Activated T-helper 2 cell treated with anti-CD3 and anti-CD28 coated beads, Interferon-gamma antibody, Interleukin-2, Interleukin-4, amounts not matched to agents 10 μg/mL and 5 μg/mL and 100 μg/mL, durations not matched to agents 14 hours and 24 hours and 36 hours (primary cell): ENCODE results near the gene KDM4F. TPM values are rescaled to one million over a fixed set of nuclear protein-coding genes. Genes with fewer than 3 reads are reported as not detected.

Experiments
- DNase-seq: peaks from one replicate; pipeline ENCODE4 v3.0.0; 2021; ENCODE audit warnings: low spot score
- H3K27ac Mint-ChIP-seq: one replicate; pipeline ENCODE4 v1.8.0; 2021; ENCODE audit warnings: mixed read lengths
- H3K27me3 Mint-ChIP-seq: one replicate; pipeline ENCODE4 v1.8.0; 2021; ENCODE audit warnings: low read depth, mixed read lengths
- H3K36me3 Mint-ChIP-seq: one replicate; pipeline ENCODE4 v1.8.0; 2021; ENCODE audit warnings: low read depth, mixed read lengths
- H3K4me1 Mint-ChIP-seq: one replicate; pipeline ENCODE4 v1.8.0; 2021; ENCODE audit warnings: low read depth, mixed read lengths
- H3K4me3 Mint-ChIP-seq: one replicate; pipeline ENCODE4 v1.8.0; 2021; ENCODE audit warnings: low read depth, mild to moderate bottlenecking, moderate library complexity, mixed read lengths
- H3K9me3 Mint-ChIP-seq: one replicate; pipeline ENCODE4 v1.8.0; 2021; ENCODE audit warnings: mixed read lengths
- intact Hi-C: fragments of 100-400 bp; cut with micrococcal nuclease; formaldehyde crosslinking; loops from one replicate; pipeline ENCODE4 v1.15.1; 2023
- total RNA-seq: library from RNA; stranded (reverse); gene quantifications from 2 replicates; pipeline ENCODE4 v1.2.3, GENCODE V29; 2022

Gene KDM4F
- total RNA-seq, 1 donor from 2014 or later, result not detected

DNA sequence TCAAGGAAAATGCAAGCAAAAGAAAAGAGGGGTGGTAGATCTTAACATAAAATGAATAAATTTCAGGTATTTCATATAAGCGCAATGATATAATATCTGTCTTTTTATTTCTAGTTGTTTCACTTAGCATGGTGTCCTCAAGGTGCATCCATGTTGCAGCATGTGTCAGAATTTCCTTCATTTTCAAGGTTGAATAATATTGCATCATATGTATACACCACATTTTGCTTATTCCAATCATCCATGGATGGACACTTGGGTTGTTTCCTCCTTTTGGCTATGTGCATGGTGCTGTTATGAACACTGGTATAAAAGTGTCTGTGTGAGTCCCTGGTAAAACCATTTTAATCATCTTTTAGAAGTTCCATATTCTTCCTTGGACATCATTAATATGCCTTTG is 7.0 kb upstream of the KDM4F start:
- Mint-ChIP-seq H3K36me3 (no peaks in the 10 kb centered on the region), H3K9me3 (no peaks in the 10 kb centered on the region), H3K4me3 (no peak overlapping the region), H3K4me1 (peaks cover 3% of the 10 kb centered on the region), H3K27ac (no peak overlapping the region), H3K27me3 (peaks cover 22% of the 10 kb centered on the region)
- intact Hi-C loops, result no loop called here
- no peak for DNase-seq

DNA sequence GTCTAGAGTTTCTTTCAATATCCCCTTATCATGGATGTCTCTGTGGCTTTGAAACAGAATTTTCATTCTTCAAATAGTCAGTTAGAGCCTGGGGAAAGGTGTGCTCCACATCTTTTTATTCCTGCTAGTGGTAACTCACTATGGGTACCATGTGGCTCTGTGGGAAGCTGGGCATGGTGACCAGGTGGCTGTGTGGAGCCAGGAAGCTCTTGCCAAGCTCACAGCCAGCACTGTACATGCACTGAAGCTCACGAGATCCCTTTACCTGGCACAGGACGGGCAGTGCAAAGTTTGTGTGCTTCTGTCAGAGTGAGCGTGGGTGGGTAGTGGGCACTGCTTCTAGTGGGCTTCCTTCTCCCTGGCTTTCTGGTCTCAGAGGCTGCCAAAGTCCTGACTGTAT is 6.3 kb upstream of the KDM4F start:
- Mint-ChIP-seq H3K9me3 (no peaks in the 10 kb centered on the region), H3K36me3 (no peaks in the 10 kb centered on the region), H3K27ac (no peak overlapping the region), H3K27me3 (peaks cover 21% of the 10 kb centered on the region), H3K4me3 (no peak overlapping the region), H3K4me1 (peaks cover 3% of the 10 kb centered on the region)
- intact Hi-C loops, result no loop called here
- no peak for DNase-seq

DNA sequence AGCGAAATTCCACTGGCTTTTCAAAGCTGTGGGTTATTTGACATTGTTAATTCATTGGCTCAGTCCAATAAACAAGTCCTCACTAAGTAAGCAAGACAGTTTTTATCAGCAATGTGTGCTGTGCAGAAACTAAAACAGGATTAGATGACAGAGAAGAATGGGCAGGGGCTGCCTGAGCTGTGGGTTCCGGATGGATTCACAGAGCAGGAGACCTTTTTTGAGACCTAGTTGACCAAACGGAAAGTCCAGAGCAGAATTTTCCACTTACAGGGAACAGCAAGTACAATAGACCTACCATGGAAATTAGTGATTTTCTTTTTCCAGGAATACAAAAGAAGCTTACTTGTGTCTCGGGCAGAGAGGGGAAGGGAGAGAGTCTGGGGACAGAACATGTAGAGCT is 5.2 kb upstream of the KDM4F start:
- intact Hi-C loops, result no loop called here
- Mint-ChIP-seq H3K9me3 (no peaks in the 10 kb centered on the region), H3K4me3 (no peak overlapping the region), H3K27ac (no peak overlapping the region), H3K27me3 (peaks cover 16% of the 10 kb centered on the region), H3K4me1 (peaks cover 3% of the 10 kb centered on the region), H3K36me3 (no peaks in the 10 kb centered on the region)
- no peak for DNase-seq

DNA sequence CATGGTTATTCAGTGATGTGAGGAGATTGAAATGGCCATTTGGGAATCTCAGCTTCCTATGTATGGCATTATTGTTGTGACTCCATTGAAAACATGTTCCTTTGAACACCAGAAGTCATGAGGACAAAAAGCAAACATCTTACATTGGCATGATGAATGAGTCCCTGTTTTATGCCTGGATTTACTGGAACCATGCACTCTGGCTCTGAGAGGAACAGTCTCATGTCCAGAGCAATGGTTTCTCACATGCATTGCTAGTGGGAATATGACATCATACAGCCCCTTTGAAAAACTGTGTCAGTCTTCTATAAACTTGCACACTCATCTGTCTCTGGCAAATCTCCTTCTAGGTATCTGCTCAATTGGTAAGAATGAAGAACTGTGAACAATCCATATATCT is 3.4 kb upstream of the KDM4F start:
- intact Hi-C loops, result no loop called here
- H3K36me3 Mint-ChIP-seq, result no peaks in the 10 kb centered on the region
- DNase-seq, result no peak
- no peak overlapping the region for H3K4me3 Mint-ChIP-seq
- H3K27ac Mint-ChIP-seq, result no peak overlapping the region
- peaks cover 20% of the 10 kb centered on the region for H3K27me3 Mint-ChIP-seq
- H3K4me1 Mint-ChIP-seq, result peaks cover 3% of the 10 kb centered on the region
- H3K9me3 Mint-ChIP-seq, result no peaks in the 10 kb centered on the region

DNA sequence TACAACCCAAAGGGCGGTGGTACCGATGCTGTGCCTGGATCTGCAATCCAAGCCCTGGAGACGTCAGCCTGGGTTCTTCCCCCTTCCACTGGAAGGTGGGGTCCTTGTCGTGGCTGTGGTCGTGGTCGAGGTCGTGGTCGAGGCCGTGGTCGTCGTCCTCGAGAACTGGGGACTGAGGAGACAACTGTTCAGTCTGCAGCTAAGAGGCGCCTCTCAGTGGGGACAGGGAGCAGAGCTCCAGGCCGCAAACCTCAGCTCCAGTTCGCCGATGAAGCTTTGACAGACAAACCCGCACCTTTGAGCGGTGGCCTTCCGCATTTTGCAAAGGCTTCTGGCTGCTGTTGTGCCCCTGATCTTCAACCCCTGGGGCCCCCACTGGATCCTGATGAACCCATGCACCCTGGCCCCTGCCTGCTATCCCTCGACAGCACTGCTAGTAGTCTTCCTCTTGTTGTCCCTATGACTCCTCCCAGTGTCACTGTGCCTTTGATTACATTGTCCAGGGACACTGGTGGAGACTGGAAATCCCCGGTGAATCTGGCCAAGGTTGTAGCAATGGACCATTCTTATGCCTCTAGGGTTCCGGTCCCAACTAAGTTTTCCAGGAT is 1.5 kb downstream of the KDM4F start:
- Mint-ChIP-seq H3K9me3 (no peaks in the 10 kb centered on the region), H3K27me3 (peaks cover 13% of the 10 kb centered on the region), H3K36me3 (no peaks in the 10 kb centered on the region), H3K4me1 (no peaks in the 10 kb centered on the region), H3K27ac (no peak overlapping the region), H3K4me3 (no peak overlapping the region)
- DNase-seq, result no peak
- intact Hi-C loops, result no loop called here

DNA sequence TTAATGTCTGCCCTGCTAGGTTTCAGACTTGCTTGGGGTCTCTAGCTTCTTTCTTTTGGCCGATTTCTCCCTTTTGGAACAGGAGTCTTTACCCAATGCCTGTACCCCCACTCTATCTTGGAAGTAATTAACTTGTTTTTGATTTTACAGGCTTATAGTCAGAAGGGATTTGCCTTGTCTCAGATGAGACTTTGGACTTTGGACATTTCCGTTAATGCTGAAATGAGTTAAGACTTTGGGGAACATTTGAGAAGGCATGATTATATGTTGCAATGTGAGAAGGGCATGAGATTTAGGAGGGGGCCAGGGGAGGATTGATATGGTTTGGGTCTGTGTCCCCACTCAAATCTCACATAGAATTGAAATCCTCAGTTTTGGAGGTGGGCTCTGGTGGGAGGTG is 5.1 kb downstream of the KDM4F start:
- H3K9me3 Mint-ChIP-seq, result no peaks in the 10 kb centered on the region
- H3K27me3 Mint-ChIP-seq, result peaks cover 14% of the 10 kb centered on the region
- no peaks in the 10 kb centered on the region for H3K4me1 Mint-ChIP-seq
- intact Hi-C loops, result no loop called here
- H3K4me3 Mint-ChIP-seq, result no peak overlapping the region
- H3K27ac Mint-ChIP-seq, result no peak overlapping the region
- DNase-seq, result no peak
- H3K36me3 Mint-ChIP-seq, result no peaks in the 10 kb centered on the region

DNA sequence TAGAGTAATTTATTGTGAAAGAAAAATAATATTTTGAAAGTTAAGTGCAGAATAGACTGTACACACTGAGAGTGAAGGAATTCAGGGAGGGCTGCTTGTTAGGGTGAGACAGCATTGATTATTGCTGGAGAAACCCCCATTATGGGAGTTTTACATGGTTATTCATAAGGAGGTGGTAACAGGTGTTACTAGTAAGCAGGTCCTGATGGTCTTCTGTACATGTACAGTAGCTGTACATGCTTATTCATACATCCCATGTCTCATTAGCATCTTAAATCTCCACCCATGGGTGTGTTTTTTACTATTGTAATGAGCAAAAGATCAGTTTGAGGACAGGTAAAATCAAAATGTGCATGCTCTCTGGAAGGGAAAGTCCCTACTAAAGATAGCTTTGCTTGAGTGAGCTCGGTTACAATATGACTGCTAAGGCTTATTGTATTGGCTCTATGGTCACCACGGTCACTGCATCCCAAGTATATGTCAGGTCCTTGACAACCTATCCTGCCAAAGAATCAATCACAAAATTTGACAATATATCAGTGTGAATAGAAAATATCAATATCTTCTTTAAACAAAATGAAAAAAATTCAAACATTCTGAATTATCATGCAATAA is 6.2 kb downstream of the KDM4F start:
- H3K27ac Mint-ChIP-seq, result no peak overlapping the region
- H3K4me3 Mint-ChIP-seq, result no peak overlapping the region
- no peak for DNase-seq
- no peaks in the 10 kb centered on the region for H3K36me3 Mint-ChIP-seq
- intact Hi-C loops, result no loop called here
- no peaks in the 10 kb centered on the region for H3K9me3 Mint-ChIP-seq
- peaks cover 16% of the 10 kb centered on the region for H3K27me3 Mint-ChIP-seq
- H3K4me1 Mint-ChIP-seq, result no peaks in the 10 kb centered on the region

DNA sequence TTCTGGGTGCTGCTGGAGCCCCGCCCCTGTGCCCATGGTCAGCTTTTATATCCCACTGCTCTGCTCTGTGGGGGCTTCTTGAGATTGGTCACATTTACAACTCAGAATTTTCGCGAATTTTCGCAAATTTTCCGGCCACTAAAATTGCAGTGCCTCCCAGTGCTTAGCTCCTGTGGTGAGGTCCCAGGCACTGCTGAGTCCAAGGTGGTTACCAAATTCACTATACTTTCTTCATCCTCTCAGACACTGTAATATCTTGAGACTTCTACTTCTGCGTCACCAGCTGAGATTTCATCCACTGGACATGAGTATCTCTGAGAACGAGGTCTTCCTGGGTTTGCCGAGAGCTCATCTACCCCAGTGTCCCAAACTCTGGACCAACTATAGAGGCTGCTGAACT is 8.7 kb downstream of the KDM4F start:
- DNase-seq, result no peak
- H3K4me1 Mint-ChIP-seq, result no peaks in the 10 kb centered on the region
- no peaks in the 10 kb centered on the region for H3K9me3 Mint-ChIP-seq
- H3K36me3 Mint-ChIP-seq, result no peaks in the 10 kb centered on the region
- peaks cover 34% of the 10 kb centered on the region for H3K27me3 Mint-ChIP-seq
- H3K27ac Mint-ChIP-seq, result no peak overlapping the region
- intact Hi-C loops, result no loop called here
- no peak overlapping the region for H3K4me3 Mint-ChIP-seq

DNA sequence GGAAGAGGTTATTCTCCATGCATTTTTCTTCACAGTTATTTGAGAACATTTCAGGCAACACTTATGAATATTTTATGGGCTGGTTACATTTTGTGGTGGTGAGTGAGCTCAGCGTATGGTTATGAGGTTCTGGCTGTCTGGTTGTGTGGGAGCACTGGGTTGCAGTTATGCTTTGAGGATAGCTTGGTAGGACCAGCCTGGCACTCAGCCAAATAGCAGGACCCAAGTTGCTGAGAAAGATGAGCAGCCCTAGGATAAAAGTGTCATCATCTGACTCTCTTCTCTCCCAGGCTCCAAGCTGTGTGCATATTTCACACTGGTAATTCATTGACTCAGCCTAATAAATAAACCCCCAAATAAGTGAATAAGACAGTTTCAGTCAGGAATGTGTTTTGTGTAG is 9.4 kb downstream of the KDM4F start:
- Mint-ChIP-seq H3K27ac (no peak overlapping the region), H3K4me1 (no peaks in the 10 kb centered on the region), H3K27me3 (peaks cover 36% of the 10 kb centered on the region), H3K9me3 (no peaks in the 10 kb centered on the region), H3K36me3 (no peaks in the 10 kb centered on the region), H3K4me3 (no peak overlapping the region)
- DNase-seq, result no peak
- intact Hi-C loops, result no loop called here

DNA sequence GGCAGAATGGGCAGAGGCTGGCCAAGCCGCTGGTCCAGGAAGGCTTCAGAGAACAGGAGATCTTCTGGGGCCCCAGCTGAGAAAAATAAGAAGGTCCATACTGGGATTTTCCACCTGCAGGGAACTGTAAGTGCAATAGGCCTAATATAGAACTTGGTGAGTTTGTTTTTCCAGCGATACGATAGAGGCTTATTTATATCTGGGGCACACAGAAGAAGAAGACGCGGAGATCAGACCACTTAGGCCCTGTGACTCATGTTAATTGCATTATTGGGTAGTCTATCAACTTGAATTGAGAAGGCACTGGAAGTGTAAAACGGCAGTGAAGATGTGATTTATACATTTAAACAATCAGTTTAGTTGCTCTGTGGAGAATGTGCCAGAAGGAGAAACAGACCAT is 9.8 kb downstream of the KDM4F start:
- Mint-ChIP-seq H3K9me3 (no peaks in the 10 kb centered on the region), H3K36me3 (no peaks in the 10 kb centered on the region), H3K4me1 (no peaks in the 10 kb centered on the region), H3K27ac (no peak overlapping the region), H3K27me3 (peaks cover 40% of the 10 kb centered on the region), H3K4me3 (no peak overlapping the region)
- DNase-seq, result no peak
- intact Hi-C loops, result no loop called here

DNA sequence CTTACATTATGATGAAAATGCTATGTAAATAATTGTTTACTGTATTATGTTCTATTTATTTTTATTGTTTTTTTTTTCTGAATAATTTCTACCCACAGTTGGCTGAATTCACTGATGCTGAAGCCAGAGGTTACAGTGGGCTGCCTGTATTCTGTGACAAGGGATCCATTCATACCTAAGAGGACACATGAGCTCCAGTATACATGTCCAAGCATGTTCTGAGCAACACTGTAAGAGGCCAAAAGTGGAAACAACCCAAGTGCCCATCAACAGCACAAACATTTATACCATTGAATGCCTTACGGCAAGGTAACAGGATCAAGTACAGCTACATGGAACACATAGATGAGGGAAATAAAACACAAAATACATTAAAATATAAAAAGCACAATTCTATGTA is 16.1 kb downstream of the KDM4F start:
- intact Hi-C loops, result loop anchor here (5.0 to 10.0 kb wide), 5 partner anchors 279 to 1323 kb away; partner anchors contain the start of genes C11orf54, FUT4 and TAF1D
- Mint-ChIP-seq H3K27ac (no peak overlapping the region), H3K4me1 (peaks cover 10% of the 10 kb centered on the region), H3K4me3 (no peak overlapping the region), H3K9me3 (no peaks in the 10 kb centered on the region), H3K27me3 (peaks cover 27% of the 10 kb centered on the region), H3K36me3 (peaks cover 10% of the 10 kb centered on the region)
- DNase-seq, result no peak

DNA sequence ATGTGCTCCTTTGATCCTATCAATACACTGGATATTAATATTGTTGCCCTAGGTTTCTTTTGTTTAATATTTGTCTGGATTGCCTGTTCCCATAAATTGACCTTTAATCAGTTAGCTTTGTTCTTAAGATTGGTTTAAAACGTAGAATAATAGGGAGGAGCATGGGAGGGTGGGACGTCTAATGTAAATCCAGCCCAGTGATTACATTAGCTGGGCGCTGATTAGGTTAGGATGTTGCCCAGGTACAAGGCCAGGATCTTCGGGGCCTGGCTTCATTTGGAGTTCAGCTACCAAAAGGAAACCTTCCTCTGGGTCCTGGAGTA is 17.5 kb downstream of the KDM4F start, which contains the start of gene SRSF8:
TSS of gene SRSF8 (plus strand) at position 204 of the 323 bp plus-strand sequence. CDS start 308 bp downstream, outside the sequence.
- no peak for DNase-seq
- H3K4me1 Mint-ChIP-seq, result peaks cover 18% of the 10 kb centered on the region
- intact Hi-C loops, result loop anchor here (1.0 to 10.0 kb wide), 6 partner anchors 278 to 1324 kb away; partner anchors contain the start of genes C11orf54, FUT4 and TAF1D
- H3K4me3 Mint-ChIP-seq, result peak within 1 kb of the TSS; percentile 91
- peaks cover 16% of the 10 kb centered on the region for H3K36me3 Mint-ChIP-seq
- H3K9me3 Mint-ChIP-seq, result no peaks in the 10 kb centered on the region
- H3K27me3 Mint-ChIP-seq, result peaks cover 21% of the 10 kb centered on the region
- H3K27ac Mint-ChIP-seq, result peak within 1 kb of the TSS; percentile 93

DNA sequence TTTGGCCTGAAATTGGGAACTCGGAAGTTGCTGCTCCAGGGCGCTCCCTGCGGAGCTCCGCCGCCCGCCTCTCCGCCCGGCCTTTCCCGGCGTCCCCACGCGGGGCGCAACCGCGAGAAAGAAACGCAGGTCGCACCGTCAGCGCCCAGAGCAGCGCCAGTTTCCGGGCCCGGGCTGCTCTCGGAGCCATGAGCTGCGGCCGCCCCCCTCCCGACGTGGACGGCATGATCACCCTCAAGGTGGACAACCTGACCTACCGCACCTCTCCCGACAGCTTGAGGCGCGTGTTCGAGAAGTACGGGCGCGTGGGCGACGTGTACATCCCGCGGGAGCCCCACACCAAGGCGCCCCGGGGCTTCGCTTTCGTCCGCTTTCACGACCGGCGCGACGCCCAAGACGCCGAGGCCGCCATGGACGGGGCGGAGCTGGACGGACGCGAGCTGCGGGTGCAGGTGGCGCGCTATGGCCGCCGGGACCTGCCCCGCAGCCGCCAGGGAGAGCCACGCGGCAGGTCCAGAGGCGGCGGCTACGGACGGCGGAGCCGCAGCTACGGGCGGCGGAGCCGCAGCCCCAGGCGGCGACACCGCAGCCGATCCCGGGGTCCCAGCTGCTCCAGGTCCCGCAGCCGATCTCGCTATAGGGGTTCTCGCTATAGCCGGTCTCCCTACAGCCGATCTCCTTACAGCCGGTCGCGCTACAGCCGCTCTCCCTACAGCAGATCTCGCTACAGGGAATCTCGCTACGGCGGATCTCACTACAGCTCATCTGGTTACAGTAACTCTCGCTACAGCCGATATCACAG is 18.0 kb downstream of the KDM4F start:
- peaks cover 18% of the 10 kb centered on the region for H3K4me1 Mint-ChIP-seq
- H3K4me3 Mint-ChIP-seq, result peak overlapping the region; percentile 91
- peak overlapping the region; percentile 93 for H3K27ac Mint-ChIP-seq
- H3K9me3 Mint-ChIP-seq, result no peaks in the 10 kb centered on the region
- DNase-seq, result peak; percentile 70
- H3K27me3 Mint-ChIP-seq, result peaks cover 16% of the 10 kb centered on the region
- intact Hi-C loops, result loop anchor here (1.0 to 10.0 kb wide), 6 partner anchors 278 to 1325 kb away; partner anchors contain the start of genes C11orf54, FUT4 and TAF1D
- peaks cover 16% of the 10 kb centered on the region for H3K36me3 Mint-ChIP-seq
